Lower lobe of right lung (tissue), 2 donors: ENCODE measurements around the gene TACC2. TPM values are rescaled to one million over a fixed set of nuclear protein-coding genes. Genes with fewer than 3 reads are reported as not detected.
A peak's percentile ranks its signal among the peaks of the same experiment; 100 is the strongest.

Source experiments
- ATAC-seq, 2 donors: fragments of 200-7000 bp; cut with Tn5 transposase; one replicate each; pipeline ENCODE4 v1.9.1; 2020 to 2022; ENCODE audit warnings: mild to moderate bottlenecking in 2 of 2, moderate library complexity in 2 of 2
- DNase-seq: peaks from one replicate; pipeline ENCODE4 v3.0.0-alpha.2; 2020
- H3K27ac ChIP-seq: fragments of 200-600 bp; one replicate; pipeline ENCODE4 v1.8.0; 2022
- H3K27me3 ChIP-seq: fragments of 200-600 bp; one replicate; pipeline ENCODE4 v1.8.0; 2022; ENCODE audit warnings: low read depth
- H3K36me3 ChIP-seq: fragments of 200-600 bp; one replicate; pipeline ENCODE4 v1.8.0; 2022; ENCODE audit warnings: mild to moderate bottlenecking
- H3K4me1 ChIP-seq: fragments of 200-600 bp; one replicate; pipeline ENCODE4 v1.8.0; 2022
- H3K4me3 ChIP-seq: fragments of 200-600 bp; one replicate; pipeline ENCODE4 v1.8.0; 2022; ENCODE audit warnings: mild to moderate bottlenecking
- H3K9me3 ChIP-seq: fragments of 200-600 bp; one replicate; pipeline ENCODE4 v1.8.0; 2022
- CTCF ChIP-seq: fragments of 200-600 bp; IDR thresholded peaks from one replicate; pipeline ENCODE4 v1.8.0; 2022; ENCODE audit warnings: antibody characterized with exemption, mild to moderate bottlenecking
- intact Hi-C: fragments of 100-400 bp; cut with DNase I; formaldehyde crosslinking; loops from one replicate; pipeline ENCODE4 v1.11.0; 2022
- total RNA-seq: library from RNA; stranded (reverse); fragmentation: NEBNext Ultra II Directional; extraction: Animal tissue kit (Norgen Biotek cat#: 25700); gene quantifications from one replicate; pipeline ENCODE4 v1.2.1, GENCODE V29; 2021
- donor health status: DM: no; HTN: yes; CAD: no; lungs with severe emphysema.

The TACC2 gene
- total RNA-seq, 1 donor from 2014 or later = 141 TPM

- no peak overlapping the region for H3K4me3 ChIP-seq
- TF ChIP-seq CTCF = no peak
- no peaks in the 10 kb centered on the region for H3K27me3 ChIP-seq
- DNase-seq (no peak), ATAC-seq (peak; percentile 37 to 62)
- peaks cover 46% of the 10 kb centered on the region for H3K36me3 ChIP-seq
- intact Hi-C loops = no loop called here
- H3K9me3 ChIP-seq = no peaks in the 10 kb centered on the region
- H3K4me1 ChIP-seq = peaks cover 68% of the 10 kb centered on the region
- peak overlapping the region; percentile 21 for H3K27ac ChIP-seq
These were observed 154.4 kb downstream of the TACC2 start for GRCh38 chr10:122143238-122143841.

GRCh38 chr10:122144199-122144598 is 155.2 kb downstream of the TACC2 start:
- Histone ChIP-seq H3K27ac (no peak overlapping the region), H3K36me3 (peaks cover 54% of the 10 kb centered on the region), H3K4me1 (peaks cover 68% of the 10 kb centered on the region), H3K4me3 (no peak overlapping the region), H3K27me3 (no peaks in the 10 kb centered on the region), H3K9me3 (no peaks in the 10 kb centered on the region)
- no peak for TF ChIP-seq CTCF
- no peak for ATAC-seq
- intact Hi-C loops = no loop called here
- no peak for DNase-seq

- intact Hi-C loops = no loop called here
- H3K27ac ChIP-seq = no peak overlapping the region
- TF ChIP-seq CTCF = no peak
- ATAC-seq (no peak), DNase-seq (no peak)
- H3K4me3 ChIP-seq = no peak overlapping the region
- H3K9me3 ChIP-seq = no peaks in the 10 kb centered on the region
- H3K4me1 ChIP-seq = peaks cover 68% of the 10 kb centered on the region
- H3K36me3 ChIP-seq = peaks cover 58% of the 10 kb centered on the region
- H3K27me3 ChIP-seq = no peaks in the 10 kb centered on the region
These were observed 156.2 kb downstream of the TACC2 start for GRCh38 chr10:122145113-122145512.

GRCh38 chr10:122147663-122148062 is 158.7 kb downstream of the TACC2 start:
- ATAC-seq = no peak
- no peaks in the 10 kb centered on the region for H3K27me3 ChIP-seq
- TF ChIP-seq CTCF = no peak
- intact Hi-C loops = no loop called here
- no peak overlapping the region for H3K4me3 ChIP-seq
- no peaks in the 10 kb centered on the region for H3K9me3 ChIP-seq
- peaks cover 75% of the 10 kb centered on the region for H3K36me3 ChIP-seq
- H3K4me1 ChIP-seq = peaks cover 42% of the 10 kb centered on the region
- no peak for DNase-seq
- no peak overlapping the region for H3K27ac ChIP-seq

- Histone ChIP-seq H3K27ac (peak overlapping the region; percentile 39), H3K9me3 (no peaks in the 10 kb centered on the region), H3K27me3 (no peaks in the 10 kb centered on the region), H3K4me1 (peaks cover 31% of the 10 kb centered on the region), H3K4me3 (no peak overlapping the region), H3K36me3 (peaks cover 80% of the 10 kb centered on the region)
- DNase-seq (no peak), ATAC-seq (peak; percentile 12 to 43)
- intact Hi-C loops = no loop called here
- no peak for TF ChIP-seq CTCF
These were observed 160.1 kb downstream of the TACC2 start for GRCh38 chr10:122148876-122149560.
